ENCODE results near the gene IRF2BPL.
A peak's percentile ranks its signal among the peaks of the same experiment; 100 is the strongest.

Gene IRF2BPL

GRCh38 chr14:76977793-76978720, 50.5 kb downstream of the IRF2BPL start:
- Histone ChIP-seq H3K9ac (ENCODE audit: low read length) (no peak overlapping the region), H3K79me2 (ENCODE audit: control insufficient read depth, insufficient read depth, low read length, poor library complexity) (no peaks in the 10 kb centered on the region), H3K27me3 (ENCODE audit: insufficient read depth, low read length) (no peaks in the 10 kb centered on the region), H3K27ac (ENCODE audit: low read depth, low read length) (no peak overlapping the region), H3K23ac (ENCODE audit: low read length) (no peak overlapping the region), H3K36me3 (ENCODE audit: control insufficient read depth in 1 of 2, insufficient read depth in 2 of 2, low read length in 2 of 2) (no peaks in the 10 kb centered on the region), H2AK5ac (ENCODE audit: low read length) (peak overlapping the region; percentile 0), H3K18ac (ENCODE audit: low read length) (no peak overlapping the region), H4K12ac (ENCODE audit: low read depth, low read length) (no peak overlapping the region), H2BK120ac (ENCODE audit: insufficient read depth, low read length, poor library complexity) (peak overlapping the region; percentile 28), H2BK12ac (ENCODE audit: low read length) (peak overlapping the region; percentile 39), H3K4me2 (ENCODE audit: low read length) (no peak overlapping the region), H4K91ac (ENCODE audit: low read depth, low read length) (no peak overlapping the region), H3K79me1 (ENCODE audit: low read length) (peaks cover 4% of the 10 kb centered on the region), H3K14ac (ENCODE audit: low read length) (no peak overlapping the region), H3K4me1 (ENCODE audit: control insufficient read depth in 1 of 2, insufficient read depth in 2 of 2, low read length in 2 of 2) (peaks cover 16 to 20% of the 10 kb centered on the region in 2 experiments), H2AFZ (ENCODE audit: insufficient read depth, low read length, poor library complexity) (no peak overlapping the region), H2BK5ac (ENCODE audit: low read depth, low read length, poor library complexity) (no peak overlapping the region), H3K4me3 (ENCODE audit: low read depth, low read length) (no peak overlapping the region), H3K9me3 (ENCODE audit: insufficient read depth, low read depth, low read length) (no peaks in the 10 kb centered on the region), H3K4ac (ENCODE audit: low read depth, low read length) (no peak overlapping the region), H4K8ac (ENCODE audit: low read depth, low read length) (no peak overlapping the region)
- peak; percentile 90 to 92 for DNase-seq
- 100% methylated on average over 2 of the region's 15 CpGs for WGBS (ENCODE audit: extremely low coverage, insufficient coverage, insufficient read length)

- no CpG with 5 or more reads among the region's 7 CpGs for WGBS (ENCODE audit: extremely low coverage, insufficient coverage, insufficient read length)
- H4K12ac ChIP-seq (ENCODE audit: low read depth, low read length) = no peak overlapping the region
- H3K4me3 ChIP-seq (ENCODE audit: low read depth, low read length) = no peak overlapping the region
- H2BK12ac ChIP-seq (ENCODE audit: low read length) = no peak overlapping the region
- H3K4ac ChIP-seq (ENCODE audit: low read depth, low read length) = no peak overlapping the region
- peaks cover 4% of the 10 kb centered on the region for H3K79me1 ChIP-seq (ENCODE audit: low read length)
- peak overlapping the region; percentile 9 for H2BK5ac ChIP-seq (ENCODE audit: low read depth, low read length, poor library complexity)
- no peak overlapping the region for H3K18ac ChIP-seq (ENCODE audit: low read length)
- H2AFZ ChIP-seq (ENCODE audit: insufficient read depth, low read length, poor library complexity) = no peak overlapping the region
- H3K4me2 ChIP-seq (ENCODE audit: low read length) = no peak overlapping the region
- peak overlapping the region; percentile 23 for H4K91ac ChIP-seq (ENCODE audit: low read depth, low read length)
- H3K9ac ChIP-seq (ENCODE audit: low read length) = no peak overlapping the region
- no peaks in the 10 kb centered on the region for H3K27me3 ChIP-seq (ENCODE audit: insufficient read depth, low read length)
- no peak overlapping the region for H2BK120ac ChIP-seq (ENCODE audit: insufficient read depth, low read length, poor library complexity)
- no peak overlapping the region for H3K27ac ChIP-seq (ENCODE audit: low read depth, low read length)
- DNase-seq = peak; percentile 82 to 84
- H2AK5ac ChIP-seq (ENCODE audit: low read length) = no peak overlapping the region
- H4K8ac ChIP-seq (ENCODE audit: low read depth, low read length) = no peak overlapping the region
- no peaks in the 10 kb centered on the region for H3K9me3 ChIP-seq (ENCODE audit: insufficient read depth, low read depth, low read length)
- no peaks in the 10 kb centered on the region for H3K79me2 ChIP-seq (ENCODE audit: control insufficient read depth, insufficient read depth, low read length, poor library complexity)
- no peak overlapping the region for H3K23ac ChIP-seq (ENCODE audit: low read length)
- peaks cover 16 to 20% of the 10 kb centered on the region in 2 experiments for H3K4me1 ChIP-seq (ENCODE audit: control insufficient read depth in 1 of 2, insufficient read depth in 2 of 2, low read length in 2 of 2)
- H3K14ac ChIP-seq (ENCODE audit: low read length) = peak overlapping the region; percentile 1
- no peaks in the 10 kb centered on the region for H3K36me3 ChIP-seq (ENCODE audit: control insufficient read depth in 1 of 2, insufficient read depth in 2 of 2, low read length in 2 of 2)
These were observed 52.1 kb downstream of the IRF2BPL start for GRCh38 chr14:76976240-76977005.

- Histone ChIP-seq H3K14ac (ENCODE audit: low read length) (no peak overlapping the region), H3K4ac (ENCODE audit: low read depth, low read length) (no peak overlapping the region), H2AFZ (ENCODE audit: insufficient read depth, low read length, poor library complexity) (no peak overlapping the region), H3K36me3 (ENCODE audit: control insufficient read depth in 1 of 2, insufficient read depth in 2 of 2, low read length in 2 of 2) (no peaks in the 10 kb centered on the region), H3K79me2 (ENCODE audit: control insufficient read depth, insufficient read depth, low read length, poor library complexity) (no peaks in the 10 kb centered on the region), H3K27me3 (ENCODE audit: insufficient read depth, low read length) (no peaks in the 10 kb centered on the region), H3K4me1 (ENCODE audit: control insufficient read depth in 1 of 2, insufficient read depth in 2 of 2, low read length in 2 of 2) (peaks cover 16 to 20% of the 10 kb centered on the region in 2 experiments), H2BK5ac (ENCODE audit: low read depth, low read length, poor library complexity) (no peak overlapping the region), H2BK120ac (ENCODE audit: insufficient read depth, low read length, poor library complexity) (no peak overlapping the region), H4K8ac (ENCODE audit: low read depth, low read length) (no peak overlapping the region), H4K91ac (ENCODE audit: low read depth, low read length) (no peak overlapping the region), H3K4me3 (ENCODE audit: low read depth, low read length) (no peak overlapping the region), H3K9me3 (ENCODE audit: insufficient read depth, low read depth, low read length) (no peaks in the 10 kb centered on the region), H3K79me1 (ENCODE audit: low read length) (peaks cover 4% of the 10 kb centered on the region), H3K23ac (ENCODE audit: low read length) (no peak overlapping the region), H4K12ac (ENCODE audit: low read depth, low read length) (no peak overlapping the region), H3K4me2 (ENCODE audit: low read length) (no peak overlapping the region), H2AK5ac (ENCODE audit: low read length) (no peak overlapping the region), H3K27ac (ENCODE audit: low read depth, low read length) (no peak overlapping the region), H3K9ac (ENCODE audit: low read length) (no peak overlapping the region), H3K18ac (ENCODE audit: low read length) (no peak overlapping the region), H2BK12ac (ENCODE audit: low read length) (no peak overlapping the region)
- no CpG with 5 or more reads among the region's 4 CpGs for WGBS (ENCODE audit: extremely low coverage, insufficient coverage, insufficient read length)
- no peak for DNase-seq
These were observed 52.7 kb downstream of the IRF2BPL start for GRCh38 chr14:76975812-76976211.

GRCh38 chr14:76975051-76975450, 53.5 kb downstream of the IRF2BPL start:
- peak overlapping the region; percentile 56 for H4K91ac ChIP-seq (ENCODE audit: low read depth, low read length)
- H3K4me2 ChIP-seq (ENCODE audit: low read length) = no peak overlapping the region
- peak overlapping the region; percentile 12 for H2AK5ac ChIP-seq (ENCODE audit: low read length)
- no peak overlapping the region for H4K12ac ChIP-seq (ENCODE audit: low read depth, low read length)
- no peak overlapping the region for H3K27ac ChIP-seq (ENCODE audit: low read depth, low read length)
- H3K14ac ChIP-seq (ENCODE audit: low read length) = no peak overlapping the region
- H3K23ac ChIP-seq (ENCODE audit: low read length) = no peak overlapping the region
- no peak overlapping the region for H3K4ac ChIP-seq (ENCODE audit: low read depth, low read length)
- H3K4me3 ChIP-seq (ENCODE audit: low read depth, low read length) = no peak overlapping the region
- peak overlapping the region; percentile 54 for H2BK12ac ChIP-seq (ENCODE audit: low read length)
- H3K9me3 ChIP-seq (ENCODE audit: insufficient read depth, low read depth, low read length) = no peaks in the 10 kb centered on the region
- peaks cover 4% of the 10 kb centered on the region for H3K79me1 ChIP-seq (ENCODE audit: low read length)
- H3K18ac ChIP-seq (ENCODE audit: low read length) = no peak overlapping the region
- no peaks in the 10 kb centered on the region for H3K79me2 ChIP-seq (ENCODE audit: control insufficient read depth, insufficient read depth, low read length, poor library complexity)
- no peaks in the 10 kb centered on the region for H3K36me3 ChIP-seq (ENCODE audit: control insufficient read depth in 1 of 2, insufficient read depth in 2 of 2, low read length in 2 of 2)
- H4K8ac ChIP-seq (ENCODE audit: low read depth, low read length) = no peak overlapping the region
- H2BK120ac ChIP-seq (ENCODE audit: insufficient read depth, low read length, poor library complexity) = peak overlapping the region; percentile 3
- DNase-seq = no peak
- H3K27me3 ChIP-seq (ENCODE audit: insufficient read depth, low read length) = no peaks in the 10 kb centered on the region
- no CpG with 5 or more reads among the region's 8 CpGs for WGBS (ENCODE audit: extremely low coverage, insufficient coverage, insufficient read length)
- no peak overlapping the region for H2AFZ ChIP-seq (ENCODE audit: insufficient read depth, low read length, poor library complexity)
- H2BK5ac ChIP-seq (ENCODE audit: low read depth, low read length, poor library complexity) = no peak overlapping the region
- H3K9ac ChIP-seq (ENCODE audit: low read length) = no peak overlapping the region
- peaks cover 16 to 20% of the 10 kb centered on the region in 2 experiments for H3K4me1 ChIP-seq (ENCODE audit: control insufficient read depth in 1 of 2, insufficient read depth in 2 of 2, low read length in 2 of 2)
